Liver (tissue), 9 donors: ENCODE data around the gene HUS1B. TPM values are rescaled to one million over a fixed set of nuclear protein-coding genes. Genes with fewer than 3 reads are reported as not detected.
"Not testable (repeated sequence)": the region's sequence is repeated elsewhere in the genome, so short reads cannot be mapped to it uniquely, and the experiment has no call there.

Source experiments
- DNase-seq: peaks from one replicate; pipeline ENCODE4 v3.0.0-alpha.2; 2017; ENCODE audit warnings: low spot score
- H3K27ac ChIP-seq, 2 donors: one replicate each; pipeline ENCODE4 v1.7.0; 2013; ENCODE audit warnings: inconsistent platforms in 2 of 2, low read length in 2 of 2, control low read depth in 1 of 2, low read depth in 1 of 2, mild to moderate bottlenecking in 1 of 2
- H3K27me3 ChIP-seq, 4 donors: one replicate each; pipeline versions ENCODE4 v1.6.1 to v1.7.0; 2013; ENCODE audit warnings: low read length in 3 of 4, inconsistent platforms in 1 of 4, mild to moderate bottlenecking in 1 of 4, moderate library complexity in 1 of 4; ENCODE audit not compliant: control insufficient read depth in 4 of 4, insufficient read depth in 4 of 4
- H3K36me3 ChIP-seq, 4 donors: one replicate each; pipeline versions ENCODE4 v1.6.1 to v1.7.0; 2013; ENCODE audit warnings: low read length in 3 of 4, mild to moderate bottlenecking in 3 of 4, low read depth in 1 of 4, moderate library complexity in 1 of 4; ENCODE audit not compliant: control insufficient read depth in 4 of 4, insufficient read depth in 3 of 4
- H3K4me1 ChIP-seq, 4 donors: one replicate each; pipeline versions ENCODE4 v1.6.1 to v1.7.0; 2013; ENCODE audit warnings: low read length in 3 of 4, mild to moderate bottlenecking in 3 of 4, moderate library complexity in 1 of 4; ENCODE audit not compliant: control insufficient read depth in 4 of 4, insufficient read depth in 4 of 4
- H3K4me3 ChIP-seq, 3 donors: one replicate each; pipeline versions ENCODE4 v1.6.1 to v1.7.0; 2013; ENCODE audit warnings: low read length in 3 of 3, control low read depth in 1 of 3, low read depth in 1 of 3, mild to moderate bottlenecking in 1 of 3
- H3K9ac ChIP-seq, 2 donors: one replicate each; pipeline ENCODE4 v1.7.0; 2013; ENCODE audit warnings: low read length in 2 of 2, mild to moderate bottlenecking in 2 of 2, moderate library complexity in 2 of 2, control low read depth in 1 of 2, low read depth in 1 of 2
- H3K9me3 ChIP-seq, 4 donors: one replicate each; pipeline versions ENCODE4 v1.6.1 to v1.7.0; 2013; ENCODE audit warnings: low read length in 3 of 4; ENCODE audit not compliant: control insufficient read depth in 4 of 4
- FOXA1 ChIP-seq: IDR thresholded peaks from 2 replicates; pipeline ENCODE4 v1.6.1; 2016; ENCODE audit warnings: antibody characterized with exemption
- HNF4A ChIP-seq, 2 donors: conservative IDR thresholded peaks; 2 replicates each; pipeline ENCODE4 v1.6.1; 2016; ENCODE audit warnings: antibody characterized with exemption in 2 of 2, mild to moderate bottlenecking in 2 of 2
- JUND ChIP-seq, 2 donors: IDR thresholded peaks; 2 replicates each; pipeline ENCODE4 v1.6.1; 2016; ENCODE audit warnings: antibody characterized with exemption in 2 of 2
- NR2F2 ChIP-seq: IDR thresholded peaks from 2 replicates; pipeline ENCODE4 v1.6.1; 2016; ENCODE audit warnings: antibody characterized with exemption
- RXRA ChIP-seq, 2 donors: IDR thresholded peaks; 2 replicates each; pipeline ENCODE4 v1.6.1; 2017 to 2018; ENCODE audit warnings: antibody characterized with exemption in 2 of 2, mild to moderate bottlenecking in 1 of 2
- SP1 ChIP-seq: IDR thresholded peaks from 2 replicates; pipeline ENCODE4 v1.6.1; 2018; ENCODE audit warnings: antibody characterized with exemption, mild to moderate bottlenecking
- TAF1 ChIP-seq: conservative IDR thresholded peaks from 2 replicates; pipeline ENCODE4 v1.6.1; 2016; ENCODE audit warnings: antibody characterized with exemption, mild to moderate bottlenecking
- YY1 ChIP-seq: IDR thresholded peaks from 2 replicates; pipeline ENCODE4 v1.6.1; 2016; ENCODE audit warnings: antibody characterized with exemption, mild to moderate bottlenecking
- WGBS: extraction: QIAGEN DNeasy Blood & Tissue Kit; methylation state at CpG from one replicate; pipeline ENCODE4 v1.1.7; 2013; 5-methylcytosine and 5-hydroxymethylcytosine counted together
- polyA plus RNA-seq, 2 donors: library from polyadenylated mRNA; stranded (reverse) in 1 of 2; unstranded in 1 of 2; fragments of 200-250 nt in 1 of 2; fragments of >200 nt in 1 of 2; fragmentation: Nextera tagmentation in 1 of 2; extraction: Ambion mirVana in 1 of 2; gene quantifications; one replicate each; pipeline versions ENCODE4 v1.2.1 to v1.2.3, GENCODE V29; 2013 to 2015
- total RNA-seq, 2 donors: library from RNA; depleted of rRNA; stranded (reverse); fragments of >200 nt; gene quantifications; one replicate each; pipeline ENCODE4 v1.2.3, GENCODE V29; 2014
- TF ChIP-seq, protein P1 (sequence below): IDR thresholded peaks from 2 replicates; pipeline ENCODE4 v1.6.1; 2016; ENCODE audit warnings: antibody characterized with exemption
- TF ChIP-seq, protein P2 (sequence below): IDR thresholded peaks from 2 replicates; pipeline ENCODE4 v1.6.1; 2016; ENCODE audit warnings: antibody characterized with exemption
- TF ChIP-seq, protein P3 (sequence below): IDR thresholded peaks from 2 replicates; pipeline ENCODE4 v1.6.1; 2016; ENCODE audit warnings: antibody characterized with exemption
- TF ChIP-seq, protein P4 (sequence below): fragments of 150-350 bp; IDR thresholded peaks from 2 replicates; pipeline ENCODE4 v1.5.1; 2017; ENCODE audit warnings: improper control_type of control experiment, low read depth, low read length; ENCODE audit not compliant: missing input control
- donor health status: healthy.
- donor health status: healthy.
- donor health status: healthy.
- donor health status: healthy.
- donor health status: healthy.

Gene HUS1B
- total and polyA plus RNA-seq, 4 donors = 0.07 to 1.3 (median 0.51) TPM; not detected in 1

DNA sequence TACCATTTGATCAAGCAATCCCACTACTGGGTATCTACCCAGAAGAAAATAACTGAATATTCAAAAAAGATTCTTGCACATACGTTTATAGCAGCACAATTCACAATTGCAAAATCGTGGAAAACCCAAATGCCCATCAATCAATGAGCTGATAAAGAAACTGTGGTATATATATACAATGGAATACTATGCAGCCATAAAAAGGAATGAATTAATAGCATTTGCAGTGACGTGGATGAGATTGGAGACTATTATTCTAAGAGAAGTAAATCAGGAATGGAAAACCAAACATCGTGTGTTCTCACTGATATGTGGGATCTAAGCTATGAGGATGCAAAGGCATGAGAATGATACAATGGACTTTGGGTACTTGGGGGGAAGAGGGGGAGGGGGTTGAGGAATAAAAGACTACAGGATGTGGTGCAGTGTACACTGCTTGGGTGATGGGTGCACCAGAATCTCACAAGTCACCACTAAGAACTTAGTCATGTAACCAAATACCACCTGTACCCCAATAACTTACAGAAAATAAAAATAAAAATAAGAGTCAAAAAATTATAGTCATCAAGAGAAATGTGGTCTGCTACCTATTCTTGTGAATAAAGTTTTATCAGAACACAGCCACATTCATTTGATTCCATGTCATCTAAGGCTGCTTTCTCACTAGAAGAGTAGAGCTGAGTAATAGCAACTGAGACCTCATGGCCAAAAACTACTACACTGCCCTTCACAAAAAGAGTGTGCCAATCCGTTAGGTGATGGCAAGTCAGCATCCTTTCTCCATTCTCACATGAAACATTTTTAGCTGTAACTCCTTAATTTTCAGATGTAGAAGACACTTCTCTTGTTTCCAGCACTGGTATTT, 8.7 kb upstream of the HUS1B start (continued):
- TF ChIP-seq, protein P1, sequence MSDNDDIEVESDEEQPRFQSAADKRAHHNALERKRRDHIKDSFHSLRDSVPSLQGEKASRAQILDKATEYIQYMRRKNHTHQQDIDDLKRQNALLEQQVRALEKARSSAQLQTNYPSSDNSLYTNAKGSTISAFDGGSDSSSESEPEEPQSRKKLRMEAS = no peak

DNA sequence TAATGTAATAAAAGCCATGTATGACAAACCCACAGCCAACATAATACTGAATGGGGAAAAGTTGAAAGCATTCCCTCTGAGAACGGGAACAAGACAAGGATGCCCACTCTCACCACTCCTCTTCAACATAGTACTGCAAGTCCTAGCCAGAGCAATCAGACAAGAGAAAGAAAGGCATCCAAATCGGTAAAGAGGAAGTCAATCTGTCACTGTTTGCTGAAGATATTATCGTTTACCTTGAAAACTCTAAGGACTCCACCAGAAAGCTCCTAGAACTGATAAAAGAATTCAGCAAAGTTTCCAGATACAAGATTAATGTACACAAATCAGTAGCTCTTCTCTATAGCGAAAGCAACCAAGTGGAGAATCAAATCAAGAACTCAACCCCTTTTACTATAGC, 6.9 kb upstream of the HUS1B start:
- H3K27me3 ChIP-seq, H3K36me3 ChIP-seq, H3K27ac ChIP-seq, DNase-seq, H3K9ac ChIP-seq, H3K4me1 ChIP-seq, H3K4me3 ChIP-seq, H3K9me3 ChIP-seq: not testable (repeated sequence)
- 70% methylated on average over 4 of the region's 4 CpGs for WGBS

DNA sequence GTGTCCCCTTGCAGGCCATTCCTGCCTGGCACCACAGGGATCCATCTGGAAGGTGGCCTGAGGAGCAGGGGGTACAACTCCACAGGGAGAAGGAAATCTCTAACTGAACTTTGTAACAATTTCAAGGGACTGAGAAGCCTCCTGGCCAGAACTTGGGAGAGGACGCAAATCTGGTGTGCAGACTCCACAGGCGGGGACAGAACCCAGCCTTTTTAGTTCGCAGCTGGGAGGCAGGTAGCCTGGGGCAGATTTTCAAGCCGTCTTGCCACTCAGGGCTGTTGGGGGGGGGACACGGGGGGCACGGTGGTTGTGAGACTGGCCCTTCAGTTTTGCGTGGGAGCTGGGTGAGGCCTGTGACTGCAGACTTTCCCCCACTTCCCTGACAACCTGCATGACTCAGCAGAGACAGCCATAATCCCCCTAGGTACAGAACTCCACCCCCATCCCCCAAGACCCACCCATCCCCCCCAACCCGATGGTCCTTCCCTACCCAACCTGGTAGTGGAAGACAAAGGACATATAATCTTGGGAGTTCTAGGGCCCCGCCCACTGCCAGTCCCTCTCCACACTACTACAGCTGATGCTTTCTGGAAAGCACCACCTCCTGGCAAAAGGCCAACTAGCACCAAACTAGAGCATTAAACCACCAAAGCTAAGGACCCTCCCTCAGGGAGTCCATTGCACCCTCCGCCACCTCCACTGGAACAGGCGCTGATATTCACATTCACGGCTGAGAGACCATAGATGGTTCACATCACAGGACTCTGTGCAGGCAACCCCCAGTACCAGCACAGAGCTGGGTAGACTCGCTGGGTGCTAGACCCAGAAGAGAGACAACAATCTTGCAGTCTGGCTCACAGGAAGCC, 3.0 kb upstream of the HUS1B start:
- Histone ChIP-seq H3K36me3 (peaks cover 0 to 6% (median 2%) of the 10 kb centered on the region in 4 donors), H3K4me3 (no peak overlapping the region), H3K9ac (no peak overlapping the region), H3K27me3 (no peaks in the 10 kb centered on the region), H3K9me3 (peaks cover 0 to 3% (median 0%) of the 10 kb centered on the region in 4 donors), H3K4me1 (no peaks in the 10 kb centered on the region), H3K27ac (no peak overlapping the region)
- WGBS = 88% methylated on average over 13 of the region's 13 CpGs
- DNase-seq = no peak
- TF ChIP-seq TAF1 (no peak), SP1 (no peak), RXRA (IDR thresholded peaks at IDR 0.05) (no peak), JUND (IDR thresholded peaks at IDR 0.05) (no peak), HNF4A (conservative IDR thresholded peaks at IDR 0.05) (no peak), YY1 (no peak), FOXA1 (no peak), NR2F2 (no peak)
- TF ChIP-seq, protein P2, sequence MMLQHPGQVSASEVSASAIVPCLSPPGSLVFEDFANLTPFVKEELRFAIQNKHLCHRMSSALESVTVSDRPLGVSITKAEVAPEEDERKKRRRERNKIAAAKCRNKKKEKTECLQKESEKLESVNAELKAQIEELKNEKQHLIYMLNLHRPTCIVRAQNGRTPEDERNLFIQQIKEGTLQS = no peak
- TF ChIP-seq, protein P3, sequence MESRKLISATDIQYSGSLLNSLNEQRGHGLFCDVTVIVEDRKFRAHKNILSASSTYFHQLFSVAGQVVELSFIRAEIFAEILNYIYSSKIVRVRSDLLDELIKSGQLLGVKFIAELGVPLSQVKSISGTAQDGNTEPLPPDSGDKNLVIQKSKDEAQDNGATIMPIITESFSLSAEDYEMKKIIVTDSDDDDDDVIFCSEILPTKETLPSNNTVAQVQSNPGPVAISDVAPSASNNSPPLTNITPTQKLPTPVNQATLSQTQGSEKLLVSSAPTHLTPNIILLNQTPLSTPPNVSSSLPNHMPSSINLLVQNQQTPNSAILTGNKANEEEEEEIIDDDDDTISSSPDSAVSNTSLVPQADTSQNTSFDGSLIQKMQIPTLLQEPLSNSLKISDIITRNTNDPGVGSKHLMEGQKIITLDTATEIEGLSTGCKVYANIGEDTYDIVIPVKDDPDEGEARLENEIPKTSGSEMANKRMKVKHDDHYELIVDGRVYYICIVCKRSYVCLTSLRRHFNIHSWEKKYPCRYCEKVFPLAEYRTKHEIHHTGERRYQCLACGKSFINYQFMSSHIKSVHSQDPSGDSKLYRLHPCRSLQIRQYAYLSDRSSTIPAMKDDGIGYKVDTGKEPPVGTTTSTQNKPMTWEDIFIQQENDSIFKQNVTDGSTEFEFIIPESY = no peak
- TF ChIP-seq, protein P4, sequence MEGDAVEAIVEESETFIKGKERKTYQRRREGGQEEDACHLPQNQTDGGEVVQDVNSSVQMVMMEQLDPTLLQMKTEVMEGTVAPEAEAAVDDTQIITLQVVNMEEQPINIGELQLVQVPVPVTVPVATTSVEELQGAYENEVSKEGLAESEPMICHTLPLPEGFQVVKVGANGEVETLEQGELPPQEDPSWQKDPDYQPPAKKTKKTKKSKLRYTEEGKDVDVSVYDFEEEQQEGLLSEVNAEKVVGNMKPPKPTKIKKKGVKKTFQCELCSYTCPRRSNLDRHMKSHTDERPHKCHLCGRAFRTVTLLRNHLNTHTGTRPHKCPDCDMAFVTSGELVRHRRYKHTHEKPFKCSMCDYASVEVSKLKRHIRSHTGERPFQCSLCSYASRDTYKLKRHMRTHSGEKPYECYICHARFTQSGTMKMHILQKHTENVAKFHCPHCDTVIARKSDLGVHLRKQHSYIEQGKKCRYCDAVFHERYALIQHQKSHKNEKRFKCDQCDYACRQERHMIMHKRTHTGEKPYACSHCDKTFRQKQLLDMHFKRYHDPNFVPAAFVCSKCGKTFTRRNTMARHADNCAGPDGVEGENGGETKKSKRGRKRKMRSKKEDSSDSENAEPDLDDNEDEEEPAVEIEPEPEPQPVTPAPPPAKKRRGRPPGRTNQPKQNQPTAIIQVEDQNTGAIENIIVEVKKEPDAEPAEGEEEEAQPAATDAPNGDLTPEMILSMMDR = no peak
